ENCODE results near the gene DNAJC5.

The DNAJC5 gene

DNA sequence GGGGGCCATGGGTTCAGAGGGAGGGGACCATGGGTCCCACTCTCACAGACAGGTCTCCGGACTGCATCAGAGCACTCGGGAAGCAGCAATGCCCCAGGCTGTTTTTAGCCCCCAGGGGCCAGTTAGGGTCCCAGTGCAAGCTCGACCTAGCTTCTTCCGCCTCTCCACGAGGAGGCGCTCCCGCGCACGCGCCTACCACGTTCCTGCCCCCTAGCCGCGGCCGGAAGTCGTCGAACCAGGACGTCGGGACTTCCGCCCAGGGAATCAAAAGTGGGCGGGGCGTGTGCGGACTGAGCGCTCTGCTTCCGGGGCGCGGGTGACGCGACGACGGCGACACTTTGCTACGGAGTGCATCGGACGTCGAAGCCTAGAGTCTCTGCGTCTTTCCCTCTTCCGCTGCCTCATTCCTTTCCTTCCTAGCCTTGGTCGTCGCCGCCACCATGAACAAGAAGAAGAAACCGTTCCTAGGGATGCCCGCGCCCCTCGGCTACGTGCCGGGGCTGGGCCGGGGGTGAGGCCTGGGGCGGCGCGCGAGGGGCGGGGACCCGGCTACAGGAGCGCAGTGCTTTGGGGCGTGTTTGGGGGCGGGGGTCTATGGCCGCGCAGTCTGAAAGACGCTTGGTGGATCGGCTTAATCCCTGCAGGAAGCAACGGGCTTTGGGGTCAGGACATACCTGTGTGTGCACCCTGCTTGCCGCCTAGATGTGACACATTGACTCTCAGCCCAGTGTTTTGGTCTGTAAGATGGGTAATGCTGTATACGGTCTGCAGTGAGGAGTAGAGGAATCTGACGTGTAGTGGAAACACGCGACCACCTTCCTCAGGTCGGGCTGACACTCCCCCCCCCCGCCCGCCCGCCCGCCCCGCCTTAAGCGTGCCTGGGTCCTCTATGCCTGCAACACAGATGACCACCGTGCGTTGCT, 86.1 kb downstream of the DNAJC5 start, which contains the start of gene PRPF6:
Gene PRPF6, plus strand, starts transcription at position 327 of the 923 bp plus-strand sequence. Its CDS starts 114 bp downstream, at position 441.
- DNase-seq (ENCODE audit: low spot score) = peak; percentile 96

DNA sequence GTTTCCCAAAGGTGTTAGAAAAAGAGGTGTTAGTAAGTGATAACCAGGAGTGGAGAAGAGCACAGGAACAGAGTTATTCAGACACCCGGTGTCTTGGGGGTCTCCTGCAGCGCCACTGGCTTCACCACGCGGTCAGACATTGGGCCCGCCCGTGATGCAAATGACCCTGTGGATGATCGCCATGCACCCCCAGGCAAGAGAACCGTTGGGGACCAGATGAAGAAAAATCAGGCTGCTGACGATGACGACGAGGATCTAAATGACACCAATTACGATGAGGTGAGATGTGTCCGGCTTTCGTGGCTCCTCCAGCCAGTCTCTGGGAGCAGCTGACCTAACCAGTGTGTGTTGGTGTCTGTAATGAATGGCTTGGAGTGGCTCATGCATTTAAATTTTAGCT, 88.0 kb downstream of the DNAJC5 start:
- no peak for DNase-seq (ENCODE audit: low spot score)

All from ecto neural progenitor cell (in vitro differentiated cells).